Psoas muscle (tissue), 8 donors: ENCODE measurements around the gene KBTBD12. TPM values are rescaled to one million over a fixed set of nuclear protein-coding genes. Genes with fewer than 3 reads are reported as not detected.
"Not testable (repeated sequence)": the region's sequence is repeated elsewhere in the genome, so short reads cannot be mapped to it uniquely, and the experiment has no call there.

Experiments
- ATAC-seq, 4 donors: fragments of 200-7000 bp; cut with Tn5 transposase; one replicate each; pipeline ENCODE4 v1.9.1; 2020; ENCODE audit warnings: moderate library complexity in 3 of 4, mild to moderate bottlenecking in 2 of 4
- DNase-seq, 2 donors: peaks; one replicate each; pipeline ENCODE4 v3.0.0-alpha.2; 2020
- H3K27ac ChIP-seq: fragments of 200-600 bp; one replicate; pipeline ENCODE4 v1.8.0; 2022
- H3K27me3 ChIP-seq, 3 donors: fragments of 200-600 bp in 1 of 3; one replicate each; pipeline versions ENCODE4 v1.6.1 to v1.8.0; 2013 to 2022; ENCODE audit warnings: low read length in 2 of 3, mild to moderate bottlenecking in 2 of 3, moderate library complexity in 1 of 3; ENCODE audit not compliant: insufficient read depth in 3 of 3
- H3K36me3 ChIP-seq, 2 donors: fragments of 200-600 bp in 1 of 2; one replicate each; pipeline versions ENCODE4 v1.6.1 to v1.8.0; 2013 to 2022; ENCODE audit warnings: low read depth in 1 of 2, mild to moderate bottlenecking in 1 of 2, moderate library complexity in 1 of 2; ENCODE audit not compliant: insufficient read depth in 1 of 2
- H3K4me1 ChIP-seq: fragments of 200-600 bp; one replicate; pipeline ENCODE4 v1.8.0; 2022
- H3K4me3 ChIP-seq: fragments of 200-600 bp; one replicate; pipeline ENCODE4 v1.8.0; 2022; ENCODE audit warnings: mild to moderate bottlenecking
- H3K9me3 ChIP-seq: fragments of 200-600 bp; one replicate; pipeline ENCODE4 v1.8.0; 2022
- CTCF ChIP-seq: fragments of 200-600 bp; IDR thresholded peaks from one replicate; pipeline ENCODE4 v1.8.0; 2022; ENCODE audit warnings: antibody characterized with exemption
- WGBS, 3 donors: extraction: QIAGEN DNeasy Blood & Tissue Kit; methylation state at CpG; one replicate each; pipeline versions ENCODE4 v1.1.6 to v1.1.7; 2013; 5-methylcytosine and 5-hydroxymethylcytosine counted together
- intact Hi-C, 2 donors: fragments of 100-400 bp; cut with DNase I; formaldehyde crosslinking; loops; one replicate each; pipeline versions ENCODE4 v1.11.0 to v1.14.2; 2022
- polyA plus RNA-seq, 3 donors: library from polyadenylated mRNA; stranded (reverse); fragments of 200-250 nt; gene quantifications; one replicate each; pipeline ENCODE4 v1.2.3, GENCODE V29; 2013
- total RNA-seq, 4 donors: library from RNA; stranded (reverse); fragmentation: NEBNext Ultra II Directional in 2 of 4; extraction: Animal tissue kit (Norgen Biotek cat#: 25700) in 2 of 4; gene quantifications; one replicate each; pipeline versions ENCODE4 v1.2.1 to v1.2.4, GENCODE V29; 2021 to 2023
- donor health status: healthy with polysubstance abuse.
- donor health status: DM: no; HTN: no; CAD: no; lungs with moderate emphysema.
- donor health status: Bipolar disorder and iron deficiency.
- donor health status: healthy.
- donor health status: DM: yes; HTN: yes; CAD: no.
- donor health status: DM: no; HTN: no; CAD: no.
- donor health status: DM: no; HTN: no; CAD: no.
- donor health status: DM: yes; HTN: yes; CAD: no.

KBTBD12 gene
- total and polyA plus RNA-seq, 7 donors, result 2.1 to 47.5 (median 20.6) TPM

GRCh38 chr3:127870156-127870555, 44.9 kb upstream of the KBTBD12 start:
- no peak overlapping the region for H3K4me3 ChIP-seq
- H3K27me3 ChIP-seq, result no peaks in the 10 kb centered on the region
- no peaks in the 10 kb centered on the region for H3K36me3 ChIP-seq
- intact Hi-C loops, result no loop called here
- 35 to 54% (median 49%) methylated on average over 4 of the region's 4 CpGs for WGBS, 3 donors
- DNase-seq (no peak), ATAC-seq (no peak)
- no peaks in the 10 kb centered on the region for H3K4me1 ChIP-seq
- no peaks in the 10 kb centered on the region for H3K9me3 ChIP-seq
- no peak overlapping the region for H3K27ac ChIP-seq
- no peak for TF ChIP-seq CTCF

DNA sequence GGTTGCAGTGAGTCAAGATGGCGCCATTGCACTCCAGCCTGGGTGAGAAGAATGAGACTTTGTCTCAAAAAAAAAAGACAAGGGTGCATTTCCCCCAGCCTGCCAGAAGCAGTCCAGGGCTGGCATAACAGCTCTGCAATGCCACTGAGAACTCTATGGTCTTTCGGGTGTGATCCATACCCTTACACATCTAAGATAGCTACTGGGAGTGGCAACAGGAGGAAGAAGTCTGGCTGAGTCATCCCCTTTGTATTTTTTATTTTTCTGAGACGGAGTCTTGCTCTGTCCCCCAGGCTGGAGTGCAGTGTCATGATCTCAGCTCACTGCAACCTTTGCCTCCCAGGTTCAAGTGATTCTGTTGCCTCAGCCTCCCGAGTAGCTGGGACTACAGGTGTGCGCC, 40.9 kb upstream of the KBTBD12 start:
- WGBS, 3 donors, result 95 to 98% (median 97%) methylated on average over 5 of the region's 5 CpGs
- H3K36me3 ChIP-seq, H3K9me3 ChIP-seq, H3K27me3 ChIP-seq, intact Hi-C loops, H3K27ac ChIP-seq, H3K4me1 ChIP-seq, ATAC-seq, H3K4me3 ChIP-seq, DNase-seq: not testable (repeated sequence)

DNA sequence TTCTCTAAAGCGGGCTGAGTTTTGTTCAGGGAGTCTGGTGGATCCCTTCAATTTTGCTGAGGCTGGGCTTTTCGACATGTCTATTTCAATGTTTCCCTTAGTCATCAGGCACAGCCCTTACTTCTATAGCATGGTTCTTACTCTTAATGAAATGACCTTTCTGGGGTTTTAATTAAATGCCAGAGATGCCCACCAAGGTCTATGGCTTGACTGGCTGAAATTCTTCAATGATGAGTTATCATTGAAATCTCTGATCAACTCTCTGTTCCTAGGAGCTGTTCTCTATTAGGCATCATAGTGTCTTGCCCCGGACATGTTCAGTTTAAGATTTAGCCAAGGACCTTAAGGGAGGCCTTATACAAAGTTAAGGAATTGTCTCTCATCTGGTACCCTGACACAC, 33.4 kb upstream of the KBTBD12 start:
- ATAC-seq (no peak), DNase-seq (no peak)
- TF ChIP-seq CTCF, result no peak
- Histone ChIP-seq H3K9me3 (no peaks in the 10 kb centered on the region), H3K4me3 (no peak overlapping the region), H3K4me1 (no peaks in the 10 kb centered on the region), H3K27ac (no peak overlapping the region), H3K36me3 (no peaks in the 10 kb centered on the region), H3K27me3 (no peaks in the 10 kb centered on the region)
- WGBS, 3 donors, result 94 to 98% (median 97%) methylated on average over 3 of the region's 3 CpGs
- intact Hi-C loops, result no loop called here

DNA sequence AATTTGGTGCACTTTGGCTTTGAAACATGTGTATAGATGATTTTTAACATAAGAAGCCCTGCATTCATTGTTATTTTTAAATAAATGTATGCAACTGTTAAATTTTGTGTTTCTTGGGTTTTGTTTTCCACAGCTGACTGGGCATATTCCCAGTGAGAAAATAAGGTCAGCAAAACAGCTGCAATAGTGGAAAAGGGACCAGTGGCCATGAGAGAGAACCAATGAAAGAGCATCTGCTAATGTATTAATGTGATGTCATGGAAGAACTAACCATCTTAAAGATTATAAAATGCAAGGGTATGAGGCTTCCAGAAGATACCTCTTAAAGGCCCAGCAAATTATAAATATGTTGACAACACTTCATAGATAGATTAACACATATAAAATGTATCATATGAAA, 31.0 kb upstream of the KBTBD12 start:
- no peaks in the 10 kb centered on the region for H3K9me3 ChIP-seq
- DNase-seq (no peak), ATAC-seq (no peak)
- intact Hi-C loops, result no loop called here
- H3K4me1 ChIP-seq, result no peaks in the 10 kb centered on the region
- no peak overlapping the region for H3K4me3 ChIP-seq
- no peak overlapping the region for H3K27ac ChIP-seq
- H3K27me3 ChIP-seq, result no peaks in the 10 kb centered on the region
- H3K36me3 ChIP-seq, result no peaks in the 10 kb centered on the region
- TF ChIP-seq CTCF, result no peak

DNA sequence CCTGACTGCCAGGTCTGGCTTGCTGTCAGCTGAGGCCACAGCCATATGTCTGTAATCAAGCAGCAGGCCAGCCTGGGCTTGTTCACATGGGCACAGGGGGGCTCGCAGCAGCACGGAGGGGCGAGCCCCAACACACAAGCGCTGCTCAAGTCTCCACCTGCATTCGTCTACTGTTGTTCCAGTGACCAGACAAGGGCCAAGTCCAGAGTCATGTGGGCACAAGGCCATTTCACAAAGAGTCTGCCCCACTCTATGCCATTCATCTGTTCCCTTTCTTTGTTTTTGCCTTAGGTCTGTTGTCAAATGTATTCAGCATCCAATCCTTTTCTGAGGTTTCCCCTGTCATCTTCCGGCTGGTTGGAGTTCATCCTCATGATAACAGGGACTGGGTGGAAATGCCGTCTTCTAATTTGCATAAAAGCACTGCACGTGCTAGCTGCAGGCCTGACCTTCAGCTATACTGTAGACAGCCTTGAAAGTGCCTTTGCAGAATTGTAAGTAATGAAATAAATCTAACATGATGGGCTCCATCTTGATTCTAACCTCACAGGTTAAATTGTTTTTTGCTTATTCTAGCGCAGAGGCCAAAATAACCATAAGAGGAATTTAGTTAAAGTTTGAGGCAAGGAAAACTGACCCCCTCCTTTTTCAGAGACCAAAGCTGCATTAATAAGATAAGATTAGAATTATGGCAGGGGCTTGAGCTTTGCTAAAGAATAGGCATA, 28.6 kb upstream of the KBTBD12 start:
- H3K36me3 ChIP-seq, result no peaks in the 10 kb centered on the region
- DNase-seq (no peak), ATAC-seq (no peak)
- H3K27me3 ChIP-seq, result no peaks in the 10 kb centered on the region
- peaks cover 7% of the 10 kb centered on the region for H3K9me3 ChIP-seq
- intact Hi-C loops, result no loop called here
- TF ChIP-seq CTCF, result no peak
- no peaks in the 10 kb centered on the region for H3K4me1 ChIP-seq
- no peak overlapping the region for H3K27ac ChIP-seq
- no peak overlapping the region for H3K4me3 ChIP-seq
- 89 to 96% (median 92%) methylated on average over 9 of the region's 9 CpGs for WGBS, 3 donors
